HCT116 (cell line): ENCODE data around the gene PRPH. TPM values are rescaled to one million over a fixed set of nuclear protein-coding genes. Genes with fewer than 3 reads are reported as not detected.

Source experiments
- ATAC-seq: fragments of 200-7000 bp; cut with Tn5 transposase; 2 replicates; pipeline ENCODE4 v1.9.1; 2020; ENCODE audit warnings: mild to moderate bottlenecking, moderate library complexity
- BruUV-seq: library from RNA; stranded (reverse); fragments of 400-500 nt; replicated peaks from 2 replicates; lab custom pipeline; 2021; lab: Mats Ljungman, UMichigan
- CTCF ChIA-PET: fragments of 300-600 bp; sonication (Branson Sonifier 250); formaldehyde crosslinking; loops from one replicate; lab custom pipeline; 2021; ENCODE audit warnings: antibody characterized with exemption; lab: Charles Lee
- POLR2A ChIA-PET: fragments of 300-600, 350-600 bp; sonication (Branson Sonifier 250); formaldehyde crosslinking; loops from one replicate; lab custom pipeline; 2021; ENCODE audit warnings: antibody characterized with exemption; lab: Charles Lee
- RAD21 ChIA-PET, 2 experiments: fragments of 300-600 bp; sonication (Branson Sonifier 250); formaldehyde crosslinking; loops; one replicate each; lab custom pipeline; 2023; ENCODE audit warnings: low total read pairs in 2 of 2; ENCODE audit not compliant: uncharacterized antibody in 2 of 2, unreplicated experiment in 2 of 2, low non-redundant PET in 1 of 2; lab: Charles Lee
- DNase-seq: peaks from one replicate; pipeline ENCODE4 v3.0.0-alpha.2; 2010; ENCODE audit warnings: low read depth, low spot score
- H2AFZ ChIP-seq: fragments of 200-600 bp; shearing (Covaris generic), sonication (generic); 2 replicates; pipeline ENCODE4 v1.6.1; 2017; ENCODE audit warnings: low read depth, mixed run types, mixed read lengths, antibody characterized with exemption, low read length; ENCODE audit not compliant: poor library complexity, severe bottlenecking
- H3K27ac ChIP-seq: 2 replicates; pipeline ENCODE4 v1.5.1; 2012; ENCODE audit warnings: low read depth, low read length
- H3K27me3 ChIP-seq: fragments of 200-600 bp; sonication (generic); 2 replicates; pipeline ENCODE4 v1.6.1; 2016; ENCODE audit warnings: mixed run types, low read length, mixed read lengths; ENCODE audit not compliant: insufficient read depth
- H3K36me3 ChIP-seq, 2 experiments: fragments of 200-500 bp in 1 of 2; fragments of 200-600 bp in 1 of 2; sonication (Bioruptor generic) in 1 of 2; sonication (generic) in 1 of 2; 2 replicates each; pipeline versions ENCODE4 v1.5.1 to v1.6.1; 2014 to 2016; ENCODE audit warnings: low read length in 2 of 2, inconsistent platforms in 1 of 2, mixed read lengths in 1 of 2, mixed run types in 1 of 2; ENCODE audit not compliant: insufficient read depth in 2 of 2, control insufficient read depth in 1 of 2
- H3K4me1 ChIP-seq, 2 experiments: fragments of 200-600 bp in 1 of 2; sonication (generic) in 1 of 2; 2 replicates each; pipeline versions ENCODE4 v1.5.1 to v1.6.1; 2012 to 2017; ENCODE audit warnings: low read length in 2 of 2, inconsistent platforms in 1 of 2, mild to moderate bottlenecking in 1 of 2, mixed read lengths in 1 of 2, mixed run types in 1 of 2, moderate library complexity in 1 of 2; ENCODE audit not compliant: insufficient read depth in 2 of 2, control insufficient read depth in 1 of 2
- H3K4me2 ChIP-seq: fragments of 200-600 bp; sonication (generic); 2 replicates; pipeline ENCODE4 v1.6.1; 2017; ENCODE audit warnings: mixed run types, low read length, mixed read lengths
- H3K4me3 ChIP-seq, 2 experiments: fragments of 200-600 bp in 1 of 2; sonication (generic) in 1 of 2; replicated peaks in 1 of 2; 2 replicates each; pipeline ENCODE4 v1.5.1; 2011 to 2016; ENCODE audit warnings: low read length in 2 of 2, control low read depth in 1 of 2, low read depth in 1 of 2, mild to moderate bottlenecking in 1 of 2, mixed read lengths in 1 of 2, mixed run types in 1 of 2
- H3K79me2 ChIP-seq: fragments of 200-600 bp; sonication (generic); 2 replicates; pipeline ENCODE4 v1.6.1; 2017; ENCODE audit warnings: mild to moderate bottlenecking, mixed run types, low read length, moderate library complexity, mixed read lengths; ENCODE audit not compliant: insufficient read depth
- H3K9ac ChIP-seq: fragments of 200-600 bp; sonication (generic); 2 replicates; pipeline ENCODE4 v1.6.1; 2016; ENCODE audit warnings: low read length, mixed read lengths
- H3K9me2 ChIP-seq: fragments of 200-600 bp; sonication (generic), shearing (Covaris generic); 2 replicates; pipeline ENCODE4 v1.6.1; 2017; ENCODE audit warnings: mixed run types, mild to moderate bottlenecking, moderate library complexity; ENCODE audit not compliant: insufficient read depth
- H3K9me3 ChIP-seq, 2 experiments: fragments of 200-500 bp in 1 of 2; fragments of 200-600 bp in 1 of 2; sonication (Bioruptor generic) in 1 of 2; sonication (generic) in 1 of 2; 2 replicates each; pipeline ENCODE4 v1.6.1; 2014 to 2017; ENCODE audit warnings: low read length in 2 of 2, mixed read lengths in 2 of 2, inconsistent platforms in 1 of 2, low read depth in 1 of 2, mild to moderate bottlenecking in 1 of 2, mixed run types in 1 of 2, moderate library complexity in 1 of 2; ENCODE audit not compliant: control insufficient read depth in 1 of 2, insufficient read depth in 1 of 2
- H4K20me1 ChIP-seq: fragments of 200-600 bp; sonication (generic), shearing (Covaris generic); 2 replicates; pipeline ENCODE4 v1.6.1; 2017; ENCODE audit warnings: mixed run types, mild to moderate bottlenecking, moderate library complexity; ENCODE audit not compliant: insufficient read depth
- CBX3 ChIP-seq: IDR thresholded peaks from 2 replicates; pipeline ENCODE4 v1.6.1; 2012; ENCODE audit warnings: low read depth
- CTCF ChIP-seq, 3 experiments: fragments of 200-600 bp in 1 of 3; sonication (generic) in 1 of 3; IDR thresholded peaks in 2 of 3; conservative IDR thresholded peaks in 1 of 3; 2 replicates each; pipeline ENCODE4 v1.5.1; 2012 to 2017; ENCODE audit warnings: low read depth in 2 of 3, low read length in 2 of 3, antibody characterized with exemption in 1 of 3, borderline replicate concordance in 1 of 3, control low read depth in 1 of 3, mild to moderate bottlenecking in 1 of 3, mixed read lengths in 1 of 3, mixed run types in 1 of 3, moderate library complexity in 1 of 3; ENCODE audit not compliant: insufficient read depth in 1 of 3
- EGR1 ChIP-seq: IDR thresholded peaks from 2 replicates; pipeline ENCODE4 v1.6.1; 2012; ENCODE audit warnings: low read depth
- ELF1 ChIP-seq: IDR thresholded peaks from 2 replicates; pipeline ENCODE4 v1.6.1; 2012; ENCODE audit warnings: low read depth, borderline replicate concordance
- EZH2phosphoT487 ChIP-seq: fragments of 200-600 bp; IDR thresholded peaks from 2 replicates; pipeline ENCODE4 v1.6.1; 2018; ENCODE audit warnings: antibody characterized with exemption, borderline replicate concordance
- FOSL1 ChIP-seq: IDR thresholded peaks from 2 replicates; pipeline ENCODE4 v1.6.1; 2012; ENCODE audit warnings: low read depth
- POLR2A ChIP-seq: IDR thresholded peaks from 2 replicates; pipeline ENCODE4 v1.7.0; 2011; ENCODE audit warnings: borderline replicate concordance; ENCODE audit not compliant: insufficient read depth, insufficient read length; ENCODE audit errors: extremely low read depth
- ZBTB33 ChIP-seq: IDR thresholded peaks from 2 replicates; pipeline ENCODE4 v1.6.1; 2011; ENCODE audit warnings: mild to moderate bottlenecking, low read length, moderate library complexity; ENCODE audit not compliant: insufficient replicate concordance; ENCODE audit errors: extremely low read depth
- intact Hi-C: fragments of 100-400 bp; cut with micrococcal nuclease; formaldehyde crosslinking; loops from 2 replicates; pipeline ENCODE4 v1.10.0; 2022
- total RNA-seq: library from RNA; stranded (reverse); gene quantifications from one replicate; pipeline ENCODE4 v1.2.1, GENCODE V29; 2021; ENCODE audit not compliant: unreplicated experiment

PRPH gene
- total RNA-seq, 1 experiment from 2014 or later: 6.7 TPM

- no peak overlapping the region for H3K9ac ChIP-seq
- BruUV-seq: no TSS peak
- no peak overlapping the region for H3K27ac ChIP-seq
- no peaks in the 10 kb centered on the region for H3K27me3 ChIP-seq
- peak; percentile 5; the same call in 1 of the 2 replicates for ATAC-seq
- no peak for DNase-seq
- H3K4me1 ChIP-seq: peaks cover 0 to 5% of the 10 kb centered on the region in 2 experiments; a peak in 2 of 4 replicates
- CTCF ChIA-PET: interaction anchor here (0.8 to 4.2 kb wide), 9 partner anchors 8 to 293 kb away, joined by 3 to 47 read pairs (median 11); partner anchors contain the start of gene DNAJC22
- no peaks in the 10 kb centered on the region for H3K79me2 ChIP-seq
- POLR2A ChIA-PET: no interaction called here
- RAD21 ChIA-PET: interaction anchor here in 1 of 2 experiments (1.8 kb wide), 1 partner anchor 70 kb away, joined by 7 read pairs; no protein-coding TSS in a partner anchor
- H3K9me3 ChIP-seq: no peaks in the 10 kb centered on the region
- H4K20me1 ChIP-seq: no peaks in the 10 kb centered on the region
- H3K4me2 ChIP-seq: no peak overlapping the region
- no peak overlapping the region for H3K4me3 ChIP-seq
- peak overlapping the region; percentile 5 for H2AFZ ChIP-seq
- TF ChIP-seq ELF1: no peak
- TF ChIP-seq POLR2A: no peak
- no peak for TF ChIP-seq FOSL1
- no peak for TF ChIP-seq CBX3
- no peak for TF ChIP-seq ZBTB33
- TF ChIP-seq EGR1: no peak
- TF ChIP-seq EZH2phosphoT487: no peak
- no peak for TF ChIP-seq CTCF (IDR thresholded peaks at IDR 0.05 in 2 of 3, conservative IDR thresholded peaks at IDR 0.05 in 1 of 3; ENCODE audit: borderline replicate concordance in 1 of 3, insufficient read depth in 1 of 3, low read depth in 2 of 3, low read length in 2 of 3)
- H3K9me2 ChIP-seq: no peaks in the 10 kb centered on the region
- no peaks in the 10 kb centered on the region for H3K36me3 ChIP-seq
- intact Hi-C loops: loop anchor here (1.0 to 2.0 kb wide), 4 partner anchors 54 to 292 kb away; no protein-coding TSS in a partner anchor
These were observed 7.1 kb upstream of the PRPH start for GRCh38 chr12:49287876-49288275.
